T-helper 1 cell treated with Interleukin-12 subunit alpha and Interleukin-12 subunit beta and Interleukin-4 antibody, amounts not matched to agents 30 ng/mL and 1 ng/mL, for 36 hours (primary cell): Measurements from ENCODE around the gene CA10. TPM values are rescaled to one million over a fixed set of nuclear protein-coding genes. Genes with fewer than 3 reads are reported as not detected.

Source experiments
- intact Hi-C: fragments of 100-400 bp; cut with micrococcal nuclease; formaldehyde crosslinking; loops from one replicate; pipeline ENCODE4 v1.15.1; 2024
- total RNA-seq: library from RNA; stranded (reverse); gene quantifications from 2 replicates; pipeline ENCODE4 v1.2.3, GENCODE V29; 2022

The CA10 gene
- total RNA-seq, 1 donor from 2014 or later = not detected

GRCh38 chr17:52048137-52048898, 110.2 kb downstream of the CA10 start:
- intact Hi-C loops = no loop called here

DNA sequence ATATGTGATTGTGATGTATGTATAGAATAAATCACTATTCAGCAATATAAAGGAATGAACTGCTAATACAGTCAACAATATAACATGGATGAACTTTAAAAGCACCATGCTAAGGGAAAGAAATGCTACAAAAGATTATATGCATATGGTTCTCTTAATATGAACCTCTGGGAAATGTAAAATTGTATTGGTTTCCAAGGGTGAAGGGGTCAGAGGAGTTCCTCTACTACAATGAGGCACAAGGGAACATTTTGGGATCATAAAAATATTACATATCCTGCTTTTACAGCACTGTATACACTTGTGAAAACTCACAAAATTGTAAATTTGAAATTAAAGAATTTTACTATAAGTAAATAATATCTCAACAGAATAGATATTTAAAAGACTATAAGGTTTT, 111.4 kb downstream of the CA10 start:
- intact Hi-C loops = no loop called here

GRCh38 chr17:52041123-52041617, 117.3 kb downstream of the CA10 start:
- intact Hi-C loops = no loop called here

DNA sequence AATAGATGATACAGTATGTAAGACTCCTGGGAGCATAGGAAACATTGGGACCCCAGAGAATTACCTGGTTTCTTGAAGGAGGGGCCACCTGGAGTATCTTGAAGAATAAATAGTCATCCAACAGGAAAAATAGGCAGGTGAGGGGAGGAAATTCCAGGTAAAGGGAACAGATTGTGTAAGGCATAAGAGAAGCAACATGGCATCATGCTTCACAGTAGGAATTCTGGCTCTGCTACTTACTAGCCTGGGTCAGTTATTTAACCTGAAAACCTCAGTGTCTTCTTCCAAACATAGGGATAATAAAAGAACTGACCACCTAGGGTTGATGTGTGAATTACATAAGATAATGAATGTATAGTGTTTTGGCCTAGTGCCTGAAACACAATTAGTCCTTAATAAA, 122.1 kb downstream of the CA10 start:
- intact Hi-C loops = no loop called here

DNA sequence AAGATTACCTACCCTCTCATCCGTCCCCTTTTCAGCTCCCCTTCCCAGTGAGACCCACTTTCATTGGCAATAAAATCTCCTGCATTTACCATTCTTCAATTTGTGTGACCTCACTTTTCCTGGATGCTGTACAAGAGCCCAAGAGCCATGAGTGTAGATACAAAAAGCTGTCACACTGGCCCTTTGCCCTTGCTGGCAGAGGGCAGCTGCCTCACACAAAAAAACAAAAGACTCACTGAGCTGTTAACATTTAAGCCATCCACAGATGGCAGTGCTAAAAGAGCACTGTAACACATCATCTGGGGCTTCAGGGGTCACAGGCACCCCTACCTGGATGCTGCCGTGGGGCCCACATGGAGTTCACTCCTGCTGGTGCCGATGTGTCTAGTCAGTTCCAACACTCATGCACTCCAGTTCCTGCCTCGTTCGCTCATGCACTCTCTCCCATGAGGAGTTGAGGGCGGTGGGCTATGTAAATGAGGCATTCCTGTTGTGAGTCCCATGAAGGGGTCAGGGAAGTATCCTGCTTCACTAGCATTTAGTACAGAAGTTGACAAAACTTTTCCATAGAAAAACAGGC, 123.1 kb downstream of the CA10 start:
- intact Hi-C loops = no loop called here

- intact Hi-C loops = no loop called here
Observed at GRCh38 chr17:52032454-52032853, 126.1 kb downstream of the CA10 start.

GRCh38 chr17:52030052-52030451, 128.5 kb downstream of the CA10 start:
- intact Hi-C loops = no loop called here

- intact Hi-C loops = no loop called here
Observed at GRCh38 chr17:52027620-52028295, 130.8 kb downstream of the CA10 start.

DNA sequence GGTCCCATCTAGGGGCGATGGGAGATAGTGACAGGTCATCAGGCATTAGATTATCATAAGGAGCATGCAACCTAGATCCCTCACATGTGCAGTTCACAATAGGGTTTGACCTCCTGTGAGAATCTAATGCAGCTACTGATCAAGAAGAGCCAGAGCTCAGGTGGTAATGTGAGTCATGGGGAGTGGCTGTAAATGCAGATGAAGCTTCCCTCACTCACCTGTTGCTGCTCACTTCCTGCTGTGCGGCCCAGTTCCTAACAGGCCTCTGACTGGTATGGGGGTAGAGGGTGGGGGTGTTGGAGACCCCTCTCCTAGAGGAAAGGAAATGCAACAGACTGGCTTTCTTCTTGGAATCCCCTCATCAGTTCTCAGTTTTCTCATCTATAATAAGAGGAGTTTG, 131.4 kb downstream of the CA10 start:
- intact Hi-C loops = no loop called here

GRCh38 chr17:52026075-52026474, 132.4 kb downstream of the CA10 start:
- intact Hi-C loops = no loop called here

DNA sequence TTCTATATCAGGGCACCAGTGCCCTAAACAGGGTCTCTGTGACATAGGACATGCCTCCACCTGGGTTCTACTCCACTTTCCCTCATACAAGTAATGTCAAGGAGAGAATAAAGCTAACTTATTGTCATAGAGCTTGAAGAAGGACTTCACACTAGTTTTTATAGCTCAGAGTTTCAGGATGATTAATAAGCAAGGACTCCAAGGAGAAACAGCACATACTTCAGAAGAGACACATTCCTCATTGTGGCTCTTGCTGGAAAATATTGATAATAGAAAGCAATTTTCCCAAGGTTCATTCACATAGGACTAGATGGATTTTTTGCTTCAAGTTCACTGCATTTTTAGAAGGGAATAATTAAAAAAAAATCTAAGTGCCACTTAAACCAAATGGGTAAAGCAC, 133.3 kb downstream of the CA10 start:
- intact Hi-C loops = no loop called here

GRCh38 chr17:52024300-52024870, 134.1 kb downstream of the CA10 start:
- intact Hi-C loops = no loop called here

DNA sequence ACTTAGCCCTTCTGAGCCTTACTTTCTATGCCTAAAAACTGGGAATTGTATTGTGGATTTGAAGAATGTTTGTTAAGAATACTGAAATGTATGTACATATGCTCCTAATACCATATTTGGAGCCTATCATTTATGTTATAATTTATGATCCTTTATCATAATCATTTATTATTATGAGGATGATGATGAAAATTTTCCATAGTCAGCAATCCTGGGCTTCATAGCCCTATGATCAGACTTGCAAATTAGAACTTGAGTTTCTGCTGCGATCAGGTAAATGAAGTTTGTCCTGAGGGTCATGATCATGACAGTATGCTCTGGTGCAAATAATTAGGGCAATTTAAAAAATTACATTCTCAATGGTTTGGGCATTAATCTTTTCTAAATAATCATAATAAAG, 147.4 kb downstream of the CA10 start:
- intact Hi-C loops = no loop called here

GRCh38 chr17:51999654-52000053, 158.9 kb downstream of the CA10 start:
- intact Hi-C loops = no loop called here

DNA sequence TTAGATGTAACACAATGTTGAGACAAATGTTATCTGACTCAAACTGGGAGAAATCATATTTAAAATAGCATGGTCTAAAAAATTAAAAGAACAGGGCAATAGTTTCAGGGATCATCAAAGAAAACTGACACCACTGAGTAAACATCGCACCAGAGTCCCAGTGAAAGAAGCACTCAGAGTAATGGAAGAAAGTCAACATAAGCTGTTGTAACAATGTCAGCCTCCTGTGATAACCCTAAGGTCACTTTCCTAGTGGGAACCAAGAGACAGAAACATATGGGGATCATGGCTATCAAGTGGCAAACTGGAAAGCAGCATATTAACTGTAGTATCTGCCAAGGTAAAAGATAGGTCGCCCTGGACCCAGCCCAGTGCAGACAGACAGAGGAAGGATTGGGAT, 160.8 kb downstream of the CA10 start:
- intact Hi-C loops = no loop called here

DNA sequence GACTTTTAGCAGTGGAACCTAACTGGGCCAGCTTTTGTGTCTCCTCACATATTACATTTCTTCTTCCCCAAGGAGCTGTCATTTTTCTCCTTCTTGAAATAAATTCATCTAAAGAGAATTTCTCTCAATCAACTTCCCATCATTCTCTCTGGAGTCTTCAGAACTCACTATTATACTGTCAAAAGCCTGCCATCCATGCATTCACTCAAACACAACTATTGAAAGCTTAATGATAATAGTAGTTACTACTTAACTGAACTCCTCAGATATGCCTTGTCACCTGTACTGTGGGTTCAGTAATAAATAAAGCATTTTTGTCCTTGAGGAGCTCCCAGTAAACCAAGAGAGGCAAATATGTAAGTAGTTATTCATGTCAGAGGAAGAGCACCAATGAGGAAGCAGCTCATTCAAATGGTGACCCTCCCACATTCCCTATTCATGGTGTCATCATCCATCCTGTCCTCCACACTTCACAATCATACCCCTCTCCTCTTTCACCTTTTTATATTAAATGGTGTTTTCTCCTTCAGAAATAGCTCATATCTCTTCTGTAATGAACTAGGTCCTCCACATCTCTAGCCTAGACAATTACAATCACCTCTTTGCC, 162.6 kb downstream of the CA10 start:
- intact Hi-C loops = no loop called here

DNA sequence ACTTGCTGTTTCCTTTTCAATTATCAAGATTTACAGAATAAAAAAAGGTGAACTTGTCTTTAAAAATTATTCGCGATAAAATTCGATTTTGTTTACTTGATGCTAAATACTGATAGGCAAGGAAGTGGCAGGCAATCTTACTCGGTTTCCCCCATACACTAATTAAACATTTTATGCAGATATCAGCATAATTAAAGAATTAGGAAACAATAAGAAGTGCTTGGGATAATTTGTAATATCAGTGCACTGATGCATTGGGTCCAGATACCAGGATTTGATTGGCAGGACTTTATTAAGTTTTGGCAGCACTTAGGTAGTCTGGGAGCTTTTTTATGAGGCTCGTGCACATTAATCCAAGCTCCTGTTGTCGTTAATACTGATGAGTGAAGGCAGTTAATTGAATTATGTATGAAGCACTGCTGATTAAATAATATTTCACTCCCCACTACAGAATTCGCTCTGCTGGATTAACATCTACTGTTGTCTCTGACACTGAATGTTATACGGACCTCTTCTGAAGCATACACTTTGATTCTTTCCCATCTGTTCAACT, 165.6 kb downstream of the CA10 start:
- intact Hi-C loops = no loop called here

- intact Hi-C loops = no loop called here
Observed at GRCh38 chr17:51971121-51971520, 187.4 kb downstream of the CA10 start.

- intact Hi-C loops = no loop called here
Observed at GRCh38 chr17:51961689-51962088, 196.8 kb downstream of the CA10 start.

- intact Hi-C loops = no loop called here
Observed at GRCh38 chr17:51957786-51958185, 200.7 kb downstream of the CA10 start.

- intact Hi-C loops = no loop called here
Observed at GRCh38 chr17:51955245-51955644, 203.3 kb downstream of the CA10 start.
